HepG2 (cell line): Measurements from ENCODE around the gene CMIP. TPM values are rescaled to one million over a fixed set of nuclear protein-coding genes. Genes with fewer than 3 reads are reported as not detected.

Experiments
- MIXL1 ChIP-seq: IDR thresholded peaks from 2 replicates; pipeline ENCODE4 v1.6.1; 2016
- NKX3-1 ChIP-seq: sonication (generic); formaldehyde crosslinking; IDR thresholded peaks from 2 replicates; pipeline ENCODE4 v1.5.0; 2020; ENCODE audit warnings: missing genetic modification reagents
- PRPF4 ChIP-seq: fragments of 200-400 bp; formaldehyde crosslinking; IDR thresholded peaks from 2 replicates; pipeline ENCODE4 v1.6.1; 2016; ENCODE audit warnings: low read length, low read depth; ENCODE audit not compliant: poor library complexity, severe bottlenecking
- RARG ChIP-seq: sonication (generic); formaldehyde crosslinking; IDR thresholded peaks from 2 replicates; pipeline ENCODE4 v1.4.0; 2020; ENCODE audit warnings: low read depth, mild to moderate bottlenecking, missing genetic modification reagents
- ZBTB1 ChIP-seq: sonication (generic); formaldehyde crosslinking; IDR thresholded peaks from 2 replicates; pipeline ENCODE4 v1.4.0; 2020; ENCODE audit warnings: missing genetic modification reagents, borderline replicate concordance
- ZNF501 ChIP-seq: sonication (generic); formaldehyde crosslinking; IDR thresholded peaks from 2 replicates; pipeline ENCODE4 v1.5.1; 2020; ENCODE audit warnings: mild to moderate bottlenecking, moderate library complexity, missing genetic modification reagents
- ZNF660 ChIP-seq: sonication (generic); formaldehyde crosslinking; IDR thresholded peaks from 2 replicates; pipeline ENCODE4 v1.5.1; 2020; ENCODE audit warnings: mild to moderate bottlenecking, low read depth, missing genetic modification reagents, borderline replicate concordance
- ZNF768 ChIP-seq: sonication (generic); formaldehyde crosslinking; IDR thresholded peaks from 2 replicates; pipeline ENCODE4 v1.4.0; 2020; ENCODE audit warnings: missing genetic modification reagents
- polyA plus RNA-seq, 8 experiments: library from polyadenylated mRNA; depleted of rRNA in 3 of 8; stranded (reverse) in 7 of 8; unstranded in 1 of 8; fragments of >200 nt; fragmentation: Illumina TruSeq in 4 of 8; extraction: Trizol in 4 of 8; gene quantifications; 2 replicates each; pipeline versions ENCODE4 v1.2.1 to v1.2.3, GENCODE V29; 2011 to 2016; ENCODE audit warnings: low read depth in 4 of 8, missing spikeins in 1 of 8, mixed read lengths in 1 of 8; ENCODE audit not compliant: insufficient read depth in 1 of 8
- total RNA-seq, 5 experiments: library from RNA; depleted of rRNA; stranded (reverse); fragments of >200 nt; fragmentation: Illumina TruSeq; extraction: Trizol; gene quantifications; 2 replicates each; pipeline ENCODE4 v1.2.3, GENCODE V29; 2016; ENCODE audit warnings: low read depth in 1 of 5
- TF ChIP-seq, protein P1 (sequence below), 2 experiments: fragments of 450-650 bp in 1 of 2; sonication (generic) in 1 of 2; formaldehyde crosslinking in 1 of 2; IDR thresholded peaks; 2 replicates each; pipeline versions ENCODE4 v1.6.1 to v1.8.0; 2016 to 2022; ENCODE audit warnings: antibody characterized with exemption in 1 of 2, mild to moderate bottlenecking in 1 of 2, missing genetic modification reagents in 1 of 2
- TF ChIP-seq, protein P2 (sequence below): sonication (generic); formaldehyde crosslinking; IDR thresholded peaks from 2 replicates; pipeline ENCODE4 v1.4.0; 2020; ENCODE audit warnings: missing genetic modification reagents, borderline replicate concordance
- TF ChIP-seq, protein P3 (sequence below): sonication (generic); formaldehyde crosslinking; IDR thresholded peaks from 2 replicates; pipeline ENCODE4 v1.9.0; 2022; ENCODE audit warnings: missing genetic modification reagents, mild to moderate bottlenecking, borderline replicate concordance
- TF ChIP-seq, protein P4 (sequence below): sonication (generic); formaldehyde crosslinking; IDR thresholded peaks from 2 replicates; pipeline ENCODE4 v1.4.0; 2020; ENCODE audit warnings: missing genetic modification reagents; ENCODE audit errors: not compliant biosample characterization

CMIP gene
- total and polyA plus RNA-seq, 2 of the 13 experiments (the other 11 are each of a cell fraction or from before 2014, with no cell fraction given), result 10.9 to 18.1 TPM

DNA sequence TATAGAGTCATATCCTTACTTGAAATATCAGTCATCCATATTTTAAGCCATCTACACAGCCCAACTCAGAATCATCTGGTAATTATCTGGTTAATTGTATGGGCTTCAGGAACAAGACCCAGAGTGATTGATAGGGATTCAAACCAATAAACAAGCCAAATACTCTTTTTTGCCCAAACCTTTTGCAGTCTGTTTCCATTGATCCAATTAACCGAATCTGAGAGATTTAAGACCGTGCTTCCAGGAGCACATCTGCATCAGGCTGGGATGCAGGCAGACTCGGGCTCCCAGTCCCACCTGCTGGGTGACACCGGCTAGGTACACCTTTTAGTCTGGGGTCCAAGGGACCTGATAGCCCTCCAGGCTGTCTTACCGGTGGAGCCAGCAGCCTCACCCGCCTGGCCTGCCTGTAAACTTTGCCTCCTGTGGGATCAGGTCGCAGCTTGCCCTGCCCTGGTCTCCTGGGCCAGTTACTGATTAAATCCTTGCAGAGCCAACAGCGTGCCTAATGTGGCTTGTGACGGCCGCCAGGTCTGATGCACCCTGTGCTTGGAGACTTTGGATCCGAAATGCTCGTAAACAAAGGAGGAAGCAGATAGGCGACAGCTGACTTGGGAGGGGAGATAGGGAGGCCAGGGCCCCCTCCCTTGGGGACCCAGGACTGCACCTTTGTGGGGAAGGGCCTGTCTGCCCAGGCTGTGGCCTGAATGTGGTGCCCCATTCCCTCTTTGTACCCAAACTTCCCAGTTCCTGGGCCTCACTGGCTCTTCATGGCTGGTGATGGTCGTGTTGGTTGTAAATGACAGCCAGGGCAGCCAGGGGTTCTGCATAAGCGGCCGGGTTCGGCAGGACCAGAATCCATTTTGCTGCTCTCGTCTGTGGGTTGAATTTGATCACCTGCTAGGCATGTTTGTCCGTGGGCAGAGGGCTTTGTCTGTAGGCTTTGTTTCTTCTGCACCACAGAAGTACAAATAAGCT is 3.8 kb downstream of the CMIP start (continued):
- TF ChIP-seq RARG (CRISPR knock-in tag) (no peak), MIXL1 (CRISPR knock-in tag) (peak; percentile 96), PRPF4 (no peak), ZNF660 (CRISPR knock-in tag) (no peak), ZBTB1 (CRISPR knock-in tag) (0 out of 2 replicates have a peak, but pooled peaks have one; percentile 22), ZNF501 (peak; percentile 79; the same call in 1 of the 2 replicates), ZNF768 (CRISPR knock-in tag) (peak; percentile 70), NKX3-1 (CRISPR knock-in tag) (peak; percentile 81; the same call in 1 of the 2 replicates)
- TF ChIP-seq, protein P1, sequence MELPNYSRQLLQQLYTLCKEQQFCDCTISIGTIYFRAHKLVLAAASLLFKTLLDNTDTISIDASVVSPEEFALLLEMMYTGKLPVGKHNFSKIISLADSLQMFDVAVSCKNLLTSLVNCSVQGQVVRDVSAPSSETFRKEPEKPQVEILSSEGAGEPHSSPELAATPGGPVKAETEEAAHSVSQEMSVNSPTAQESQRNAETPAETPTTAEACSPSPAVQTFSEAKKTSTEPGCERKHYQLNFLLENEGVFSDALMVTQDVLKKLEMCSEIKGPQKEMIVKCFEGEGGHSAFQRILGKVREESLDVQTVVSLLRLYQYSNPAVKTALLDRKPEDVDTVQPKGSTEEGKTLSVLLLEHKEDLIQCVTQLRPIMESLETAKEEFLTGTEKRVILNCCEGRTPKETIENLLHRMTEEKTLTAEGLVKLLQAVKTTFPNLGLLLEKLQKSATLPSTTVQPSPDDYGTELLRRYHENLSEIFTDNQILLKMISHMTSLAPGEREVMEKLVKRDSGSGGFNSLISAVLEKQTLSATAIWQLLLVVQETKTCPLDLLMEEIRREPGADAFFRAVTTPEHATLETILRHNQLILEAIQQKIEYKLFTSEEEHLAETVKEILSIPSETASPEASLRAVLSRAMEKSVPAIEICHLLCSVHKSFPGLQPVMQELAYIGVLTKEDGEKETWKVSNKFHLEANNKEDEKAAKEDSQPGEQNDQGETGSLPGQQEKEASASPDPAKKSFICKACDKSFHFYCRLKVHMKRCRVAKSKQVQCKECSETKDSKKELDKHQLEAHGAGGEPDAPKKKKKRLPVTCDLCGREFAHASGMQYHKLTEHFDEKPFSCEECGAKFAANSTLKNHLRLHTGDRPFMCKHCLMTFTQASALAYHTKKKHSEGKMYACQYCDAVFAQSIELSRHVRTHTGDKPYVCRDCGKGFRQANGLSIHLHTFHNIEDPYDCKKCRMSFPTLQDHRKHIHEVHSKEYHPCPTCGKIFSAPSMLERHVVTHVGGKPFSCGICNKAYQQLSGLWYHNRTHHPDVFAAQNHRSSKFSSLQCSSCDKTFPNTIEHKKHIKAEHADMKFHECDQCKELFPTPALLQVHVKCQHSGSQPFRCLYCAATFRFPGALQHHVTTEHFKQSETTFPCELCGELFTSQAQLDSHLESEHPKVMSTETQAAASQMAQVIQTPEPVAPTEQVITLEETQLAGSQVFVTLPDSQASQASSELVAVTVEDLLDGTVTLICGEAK (IDR thresholded peaks at IDR 0.05), result no peak
- TF ChIP-seq, protein P1 (CRISPR knock-in tag; IDR thresholded peaks at IDR 0.05), result peak; percentile 89
- TF ChIP-seq, protein P2, sequence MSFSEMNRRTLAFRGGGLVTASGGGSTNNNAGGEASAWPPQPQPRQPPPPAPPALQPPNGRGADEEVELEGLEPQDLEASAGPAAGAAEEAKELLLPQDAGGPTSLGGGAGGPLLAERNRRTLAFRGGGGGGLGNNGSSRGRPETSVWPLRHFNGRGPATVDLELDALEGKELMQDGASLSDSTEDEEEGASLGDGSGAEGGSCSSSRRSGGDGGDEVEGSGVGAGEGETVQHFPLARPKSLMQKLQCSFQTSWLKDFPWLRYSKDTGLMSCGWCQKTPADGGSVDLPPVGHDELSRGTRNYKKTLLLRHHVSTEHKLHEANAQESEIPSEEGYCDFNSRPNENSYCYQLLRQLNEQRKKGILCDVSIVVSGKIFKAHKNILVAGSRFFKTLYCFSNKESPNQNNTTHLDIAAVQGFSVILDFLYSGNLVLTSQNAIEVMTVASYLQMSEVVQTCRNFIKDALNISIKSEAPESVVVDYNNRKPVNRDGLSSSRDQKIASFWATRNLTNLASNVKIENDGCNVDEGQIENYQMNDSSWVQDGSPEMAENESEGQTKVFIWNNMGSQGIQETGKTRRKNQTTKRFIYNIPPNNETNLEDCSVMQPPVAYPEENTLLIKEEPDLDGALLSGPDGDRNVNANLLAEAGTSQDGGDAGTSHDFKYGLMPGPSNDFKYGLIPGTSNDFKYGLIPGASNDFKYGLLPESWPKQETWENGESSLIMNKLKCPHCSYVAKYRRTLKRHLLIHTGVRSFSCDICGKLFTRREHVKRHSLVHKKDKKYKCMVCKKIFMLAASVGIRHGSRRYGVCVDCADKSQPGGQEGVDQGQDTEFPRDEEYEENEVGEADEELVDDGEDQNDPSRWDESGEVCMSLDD (CRISPR knock-in tag), result no peak; the same call in 1 of the 2 replicates
- TF ChIP-seq, protein P3, sequence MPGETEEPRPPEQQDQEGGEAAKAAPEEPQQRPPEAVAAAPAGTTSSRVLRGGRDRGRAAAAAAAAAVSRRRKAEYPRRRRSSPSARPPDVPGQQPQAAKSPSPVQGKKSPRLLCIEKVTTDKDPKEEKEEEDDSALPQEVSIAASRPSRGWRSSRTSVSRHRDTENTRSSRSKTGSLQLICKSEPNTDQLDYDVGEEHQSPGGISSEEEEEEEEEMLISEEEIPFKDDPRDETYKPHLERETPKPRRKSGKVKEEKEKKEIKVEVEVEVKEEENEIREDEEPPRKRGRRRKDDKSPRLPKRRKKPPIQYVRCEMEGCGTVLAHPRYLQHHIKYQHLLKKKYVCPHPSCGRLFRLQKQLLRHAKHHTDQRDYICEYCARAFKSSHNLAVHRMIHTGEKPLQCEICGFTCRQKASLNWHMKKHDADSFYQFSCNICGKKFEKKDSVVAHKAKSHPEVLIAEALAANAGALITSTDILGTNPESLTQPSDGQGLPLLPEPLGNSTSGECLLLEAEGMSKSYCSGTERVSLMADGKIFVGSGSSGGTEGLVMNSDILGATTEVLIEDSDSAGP, result peak; percentile 73
- TF ChIP-seq, protein P4, sequence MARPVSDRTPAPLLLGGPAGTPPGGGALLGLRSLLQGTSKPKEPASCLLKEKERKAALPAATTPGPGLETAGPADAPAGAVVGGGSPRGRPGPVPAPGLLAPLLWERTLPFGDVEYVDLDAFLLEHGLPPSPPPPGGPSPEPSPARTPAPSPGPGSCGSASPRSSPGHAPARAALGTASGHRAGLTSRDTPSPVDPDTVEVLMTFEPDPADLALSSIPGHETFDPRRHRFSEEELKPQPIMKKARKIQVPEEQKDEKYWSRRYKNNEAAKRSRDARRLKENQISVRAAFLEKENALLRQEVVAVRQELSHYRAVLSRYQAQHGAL (CRISPR knock-in tag), result no peak
